AG10803 (cell line): Measurements from ENCODE around the gene ACADL.

Experiments used
- DNase-seq: peaks from one replicate; pipeline ENCODE4 v3.0.0; 2010; ENCODE audit warnings: low read depth
- H3K4me3 ChIP-seq: 2 replicates; pipeline ENCODE4 v1.5.1; 2011; ENCODE audit warnings: mild to moderate bottlenecking, low read length, control low read depth
- TF ChIP-seq, protein P1 (sequence below): conservative IDR thresholded peaks from 2 replicates; pipeline ENCODE4 v1.5.1; 2011; ENCODE audit warnings: mild to moderate bottlenecking, low read length, control low read depth, inconsistent platforms

Gene ACADL

DNA sequence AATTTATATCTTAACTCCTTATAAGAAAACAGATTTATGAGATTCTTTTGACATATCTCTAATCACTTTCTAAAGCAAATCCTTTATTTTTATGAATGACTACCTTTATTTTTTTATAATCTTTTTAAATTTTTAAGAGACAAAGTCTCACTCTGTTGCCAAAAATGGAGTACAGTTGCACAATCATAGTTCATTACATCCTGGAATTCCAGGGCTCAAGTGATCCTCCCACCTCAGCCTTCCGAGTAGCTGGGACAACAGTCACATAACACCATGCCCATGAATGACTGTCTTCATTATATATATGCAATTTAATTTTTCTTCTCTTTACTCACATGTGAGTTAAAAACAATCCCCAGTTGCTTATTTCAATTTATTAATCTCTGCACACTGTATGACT is 21.7 kb downstream of the ACADL start:
- TF ChIP-seq, protein P1, sequence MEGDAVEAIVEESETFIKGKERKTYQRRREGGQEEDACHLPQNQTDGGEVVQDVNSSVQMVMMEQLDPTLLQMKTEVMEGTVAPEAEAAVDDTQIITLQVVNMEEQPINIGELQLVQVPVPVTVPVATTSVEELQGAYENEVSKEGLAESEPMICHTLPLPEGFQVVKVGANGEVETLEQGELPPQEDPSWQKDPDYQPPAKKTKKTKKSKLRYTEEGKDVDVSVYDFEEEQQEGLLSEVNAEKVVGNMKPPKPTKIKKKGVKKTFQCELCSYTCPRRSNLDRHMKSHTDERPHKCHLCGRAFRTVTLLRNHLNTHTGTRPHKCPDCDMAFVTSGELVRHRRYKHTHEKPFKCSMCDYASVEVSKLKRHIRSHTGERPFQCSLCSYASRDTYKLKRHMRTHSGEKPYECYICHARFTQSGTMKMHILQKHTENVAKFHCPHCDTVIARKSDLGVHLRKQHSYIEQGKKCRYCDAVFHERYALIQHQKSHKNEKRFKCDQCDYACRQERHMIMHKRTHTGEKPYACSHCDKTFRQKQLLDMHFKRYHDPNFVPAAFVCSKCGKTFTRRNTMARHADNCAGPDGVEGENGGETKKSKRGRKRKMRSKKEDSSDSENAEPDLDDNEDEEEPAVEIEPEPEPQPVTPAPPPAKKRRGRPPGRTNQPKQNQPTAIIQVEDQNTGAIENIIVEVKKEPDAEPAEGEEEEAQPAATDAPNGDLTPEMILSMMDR = no peak
- DNase-seq = no peak
- H3K4me3 ChIP-seq = no peak overlapping the region

DNA sequence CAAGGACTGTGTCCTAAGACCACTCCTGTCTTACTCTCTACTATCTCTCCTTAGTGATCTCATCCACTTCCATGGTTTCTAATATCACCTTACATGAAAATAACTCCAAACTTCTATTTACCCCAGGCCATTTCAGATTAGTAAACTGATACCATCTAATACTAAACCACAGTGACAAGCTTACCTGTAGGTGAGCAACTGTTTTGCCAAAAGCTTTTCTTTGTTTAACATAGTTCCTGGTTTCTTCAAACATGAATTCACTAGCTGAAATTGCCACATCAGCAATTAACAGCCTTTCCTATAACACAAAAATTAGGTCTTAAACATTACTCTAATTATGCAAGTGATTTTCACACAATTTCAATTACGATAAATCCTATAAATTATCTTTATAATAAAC is 22.1 kb downstream of the ACADL start:
- no peak overlapping the region for H3K4me3 ChIP-seq
- TF ChIP-seq, protein P1 = no peak
- DNase-seq = no peak

DNA sequence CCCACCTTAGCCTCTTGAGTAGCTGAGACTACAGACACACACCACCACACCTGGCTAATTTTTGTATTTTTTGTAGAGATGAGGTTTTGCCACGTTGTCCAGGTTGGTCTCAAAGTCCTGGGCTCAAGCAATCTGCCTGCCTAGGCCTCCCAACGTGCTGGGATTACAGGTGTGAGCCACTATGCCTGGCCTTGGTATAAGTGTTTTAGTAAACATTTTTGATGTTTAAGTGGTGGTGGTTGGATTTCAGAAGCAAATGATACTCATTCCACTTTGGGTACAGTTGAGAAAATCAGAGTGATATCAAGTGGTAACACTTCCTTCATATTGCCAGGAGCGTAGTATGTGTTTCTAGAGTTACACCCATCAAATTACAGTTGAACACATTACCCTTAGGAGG is 25.4 kb downstream of the ACADL start:
- DNase-seq = no peak
- no peak overlapping the region for H3K4me3 ChIP-seq
- TF ChIP-seq, protein P1 = no peak

DNA sequence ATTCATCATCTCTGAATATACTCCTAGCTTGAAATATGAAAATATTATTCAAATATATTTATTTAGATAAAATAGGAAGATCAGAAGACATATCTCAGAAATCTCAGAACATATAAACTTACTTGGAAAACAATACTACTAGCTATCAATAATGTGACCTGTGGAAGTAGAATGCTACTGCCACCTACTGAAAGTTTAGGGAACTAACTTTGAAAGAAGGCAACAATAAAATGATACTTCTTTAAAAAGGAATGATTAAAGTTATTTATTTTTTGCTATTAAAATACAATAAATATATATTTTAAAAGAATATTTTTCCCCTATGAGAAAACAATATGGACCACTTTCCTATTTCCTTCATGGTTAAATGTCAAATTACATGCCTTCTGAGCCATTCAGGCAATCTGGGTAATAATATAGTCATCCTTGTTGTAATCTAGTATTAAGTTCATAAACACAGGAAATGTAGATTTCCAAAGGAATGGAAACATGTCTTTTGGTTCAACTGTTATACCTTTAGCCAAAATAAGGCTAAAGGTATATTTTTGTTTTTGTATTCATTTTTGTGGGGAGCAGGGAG is 26.0 kb downstream of the ACADL start:
- TF ChIP-seq, protein P1 = peak; percentile 83
- H3K4me3 ChIP-seq = no peak overlapping the region
- DNase-seq = peak; percentile 25

DNA sequence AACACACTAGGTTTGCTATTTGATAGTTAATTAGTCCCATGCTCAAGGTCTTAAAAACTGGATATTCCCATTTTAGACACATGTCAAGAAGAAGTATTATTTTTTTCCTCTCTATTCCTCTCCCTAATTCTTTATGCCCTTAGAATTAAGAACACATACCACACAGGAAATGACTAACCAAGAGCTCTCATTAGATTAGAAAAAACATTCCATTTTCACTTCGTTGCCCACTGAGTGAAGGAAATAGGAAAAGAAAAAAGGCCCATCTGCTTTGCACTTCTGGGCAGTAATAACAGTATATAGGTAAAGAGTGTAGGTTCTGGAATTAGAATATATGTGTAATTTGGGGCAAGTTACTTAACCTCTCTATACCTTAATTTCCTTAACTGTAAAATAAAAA is 26.9 kb downstream of the ACADL start:
- peak; percentile 3 for DNase-seq
- no peak overlapping the region for H3K4me3 ChIP-seq
- TF ChIP-seq, protein P1 = no peak

DNA sequence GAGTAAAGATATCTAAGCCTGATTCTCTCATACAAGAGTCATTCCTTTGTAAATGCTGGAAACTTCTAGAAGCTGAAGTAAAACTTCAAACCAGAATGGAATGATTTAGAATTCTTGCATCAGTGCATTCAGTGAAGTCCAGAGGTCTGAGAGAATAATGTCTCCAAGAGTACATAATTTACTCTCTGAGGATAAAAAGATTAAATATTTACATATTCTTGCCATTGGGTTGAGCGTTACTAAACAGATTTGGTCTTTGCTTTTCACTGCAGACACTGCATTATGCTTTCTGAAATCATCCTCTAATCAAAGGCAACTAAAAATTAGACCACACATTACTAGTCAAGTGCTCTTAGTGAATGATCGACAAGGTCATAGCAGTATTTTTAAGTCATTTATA is 27.5 kb downstream of the ACADL start:
- no peak for DNase-seq
- H3K4me3 ChIP-seq = no peak overlapping the region
- TF ChIP-seq, protein P1 = no peak

DNA sequence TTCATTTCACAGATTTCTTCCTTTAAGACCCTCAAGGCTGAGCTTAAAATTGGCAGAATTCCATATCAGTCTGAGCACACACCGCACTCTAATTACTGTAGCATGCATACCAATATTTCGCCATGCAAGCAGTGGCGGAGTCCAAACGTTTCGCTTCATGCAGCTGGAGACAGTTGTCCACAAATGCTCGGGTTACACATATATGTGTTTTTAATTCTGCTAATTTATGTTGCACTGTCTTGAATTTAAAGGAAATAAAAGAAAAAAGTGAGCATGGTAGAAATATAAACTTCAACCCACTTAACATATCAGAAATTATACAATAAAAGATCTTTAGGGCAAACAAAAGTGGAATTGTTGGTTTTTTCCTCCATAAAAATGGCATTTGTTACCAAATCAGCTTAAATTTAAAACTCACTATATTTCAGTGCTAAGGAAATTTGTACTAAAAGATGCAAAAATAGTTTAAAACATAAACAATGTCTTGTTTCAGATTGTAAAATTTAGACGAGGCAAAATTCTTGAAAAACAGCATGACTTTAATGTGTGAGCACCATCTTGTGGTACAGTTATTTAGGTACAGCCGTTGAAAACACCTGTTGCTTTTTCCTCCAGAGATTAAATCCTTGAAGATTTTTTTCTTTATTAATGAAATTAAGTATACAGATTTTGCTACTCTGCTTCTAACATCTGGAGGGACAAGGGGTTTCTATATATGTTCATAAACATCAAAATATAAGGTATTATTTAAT is 30.0 kb downstream of the ACADL start:
- DNase-seq = peak; percentile 56
- TF ChIP-seq, protein P1 = peak; percentile 76
- peak overlapping the region; percentile 18 for H3K4me3 ChIP-seq
